ENCODE results near the gene TRUB1.

DNA sequence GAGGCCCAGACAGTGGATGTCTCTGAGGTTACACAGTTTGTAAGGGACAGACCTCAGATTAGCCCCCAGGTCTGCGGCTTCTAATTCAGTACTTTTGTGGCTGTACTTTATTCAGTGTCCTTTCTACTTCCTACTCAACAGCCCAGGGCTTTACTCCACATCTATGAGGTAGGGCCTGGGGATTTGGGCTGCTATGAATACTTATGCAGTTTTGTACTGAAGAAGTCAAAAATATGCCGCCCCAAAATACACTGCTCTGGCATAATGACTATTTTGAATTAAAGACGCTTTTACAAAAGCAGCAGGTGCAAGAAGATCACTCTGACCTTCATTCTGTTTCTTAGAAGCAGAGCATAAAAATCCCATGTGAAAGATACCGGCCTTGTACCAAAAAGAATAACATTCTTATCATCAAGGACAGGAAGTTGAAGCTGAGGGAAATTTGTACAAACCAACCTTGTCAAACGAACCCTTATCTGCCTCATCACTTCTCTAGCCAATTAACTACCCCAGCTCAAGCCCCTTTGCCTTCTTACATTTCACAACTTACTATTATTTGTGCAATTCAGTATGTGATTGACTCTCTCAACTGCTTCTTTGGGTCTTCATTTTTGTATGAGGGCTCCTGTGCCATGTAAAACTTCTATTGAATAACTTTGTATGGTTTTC is 26.1 kb upstream of the TRUB1 start:
- TF ChIP-seq POLR2A (IDR thresholded peaks at IDR 0.05; ENCODE audit: low read depth, low read length) (no peak), EZH2 (IDR thresholded peaks at IDR 0.05; ENCODE audit: borderline replicate concordance, low read depth, low read length, severe bottlenecking) (no peak), JUN (IDR thresholded peaks at IDR 0.05; ENCODE audit: borderline replicate concordance, insufficient read depth, insufficient read length, low read depth) (no peak), POLR2AphosphoS5 (IDR thresholded peaks at IDR 0.05; ENCODE audit: insufficient read depth, low read depth, low read length) (no peak), GATA2 (IDR thresholded peaks at IDR 0.05; ENCODE audit: insufficient read depth, insufficient read length, low read depth, low read length) (peak; percentile 60), MYC (IDR thresholded peaks at IDR 0.05; ENCODE audit: low read depth, low read length) (no peak), FOS (IDR thresholded peaks at IDR 0.05; ENCODE audit: borderline replicate concordance, insufficient read depth, low read length) (no peak)
- TF ChIP-seq, protein P1, sequence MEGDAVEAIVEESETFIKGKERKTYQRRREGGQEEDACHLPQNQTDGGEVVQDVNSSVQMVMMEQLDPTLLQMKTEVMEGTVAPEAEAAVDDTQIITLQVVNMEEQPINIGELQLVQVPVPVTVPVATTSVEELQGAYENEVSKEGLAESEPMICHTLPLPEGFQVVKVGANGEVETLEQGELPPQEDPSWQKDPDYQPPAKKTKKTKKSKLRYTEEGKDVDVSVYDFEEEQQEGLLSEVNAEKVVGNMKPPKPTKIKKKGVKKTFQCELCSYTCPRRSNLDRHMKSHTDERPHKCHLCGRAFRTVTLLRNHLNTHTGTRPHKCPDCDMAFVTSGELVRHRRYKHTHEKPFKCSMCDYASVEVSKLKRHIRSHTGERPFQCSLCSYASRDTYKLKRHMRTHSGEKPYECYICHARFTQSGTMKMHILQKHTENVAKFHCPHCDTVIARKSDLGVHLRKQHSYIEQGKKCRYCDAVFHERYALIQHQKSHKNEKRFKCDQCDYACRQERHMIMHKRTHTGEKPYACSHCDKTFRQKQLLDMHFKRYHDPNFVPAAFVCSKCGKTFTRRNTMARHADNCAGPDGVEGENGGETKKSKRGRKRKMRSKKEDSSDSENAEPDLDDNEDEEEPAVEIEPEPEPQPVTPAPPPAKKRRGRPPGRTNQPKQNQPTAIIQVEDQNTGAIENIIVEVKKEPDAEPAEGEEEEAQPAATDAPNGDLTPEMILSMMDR (IDR thresholded peaks at IDR 0.05; ENCODE audit: extremely low read depth in 1 of 2, insufficient read depth in 1 of 2, low read depth in 1 of 2, low read length in 2 of 2), result no peak
- TF ChIP-seq, protein P2, sequence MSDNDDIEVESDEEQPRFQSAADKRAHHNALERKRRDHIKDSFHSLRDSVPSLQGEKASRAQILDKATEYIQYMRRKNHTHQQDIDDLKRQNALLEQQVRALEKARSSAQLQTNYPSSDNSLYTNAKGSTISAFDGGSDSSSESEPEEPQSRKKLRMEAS (IDR thresholded peaks at IDR 0.05; ENCODE audit: insufficient read depth, insufficient read length), result no peak
